HepG2 (cell line): ENCODE results near the gene NOL4L. TPM values are rescaled to one million over a fixed set of nuclear protein-coding genes. Genes with fewer than 3 reads are reported as not detected.

ENCODE experiments used
- AHR ChIP-seq: IDR thresholded peaks from 2 replicates; pipeline ENCODE4 v1.6.1; 2018; ENCODE audit warnings: missing genetic modification reagents, missing compliant biosample characterization
- CBFB ChIP-seq: sonication (generic); formaldehyde crosslinking; IDR thresholded peaks from 2 replicates; pipeline ENCODE4 v1.4.0; 2020; ENCODE audit warnings: missing genetic modification reagents
- EED ChIP-seq: sonication (generic); formaldehyde crosslinking; IDR thresholded peaks from 2 replicates; pipeline ENCODE4 v1.5.0; 2020; ENCODE audit warnings: mild to moderate bottlenecking, missing genetic modification reagents
- KDM5A ChIP-seq: fragments of 200-600 bp; sonication (generic); IDR thresholded peaks from 2 replicates; pipeline ENCODE4 v1.7.0; 2018; ENCODE audit warnings: antibody characterized with exemption, mild to moderate bottlenecking, low read length, borderline replicate concordance
- MIXL1 ChIP-seq: IDR thresholded peaks from 2 replicates; pipeline ENCODE4 v1.6.1; 2016
- MYNN ChIP-seq: sonication (generic); formaldehyde crosslinking; IDR thresholded peaks from 2 replicates; pipeline ENCODE4 v1.4.0; 2020; ENCODE audit warnings: mild to moderate bottlenecking, low read depth, missing genetic modification reagents
- NONO ChIP-seq, 2 experiments: fragments of 450-650 bp in 1 of 2; sonication (generic) in 1 of 2; formaldehyde crosslinking in 1 of 2; IDR thresholded peaks in 1 of 2; conservative IDR thresholded peaks in 1 of 2; 2 replicates each; pipeline versions ENCODE4 v1.6.1 to v1.8.0; 2017 to 2022; ENCODE audit warnings: mild to moderate bottlenecking in 1 of 2, missing genetic modification reagents in 1 of 2, moderate library complexity in 1 of 2
- SMAD9 ChIP-seq: sonication (generic); formaldehyde crosslinking; IDR thresholded peaks from 2 replicates; pipeline ENCODE4 v1.5.1; 2020; ENCODE audit warnings: mild to moderate bottlenecking, missing genetic modification reagents
- ZKSCAN8 ChIP-seq: IDR thresholded peaks from 2 replicates; pipeline ENCODE4 v1.6.1; 2016; ENCODE audit warnings: borderline replicate concordance, missing genetic modification reagents, missing compliant biosample characterization
- ZNF317 ChIP-seq: sonication (generic); formaldehyde crosslinking; IDR thresholded peaks from 2 replicates; pipeline ENCODE4 v1.5.0; 2020; ENCODE audit warnings: mild to moderate bottlenecking, missing genetic modification reagents
- ZNF674 ChIP-seq: sonication (generic); formaldehyde crosslinking; IDR thresholded peaks from 2 replicates; pipeline ENCODE4 v1.5.0; 2020; ENCODE audit warnings: low read depth, mild to moderate bottlenecking, missing genetic modification reagents
- ZNF777 ChIP-seq: sonication (generic); formaldehyde crosslinking; IDR thresholded peaks from 2 replicates; pipeline ENCODE4 v1.4.0; 2020; ENCODE audit warnings: missing genetic modification reagents
- polyA plus RNA-seq, 8 experiments: library from polyadenylated mRNA; depleted of rRNA in 3 of 8; stranded (reverse) in 7 of 8; unstranded in 1 of 8; fragments of >200 nt; fragmentation: Illumina TruSeq in 4 of 8; extraction: Trizol in 4 of 8; gene quantifications; 2 replicates each; pipeline versions ENCODE4 v1.2.1 to v1.2.3, GENCODE V29; 2011 to 2016; ENCODE audit warnings: low read depth in 4 of 8, missing spikeins in 1 of 8, mixed read lengths in 1 of 8; ENCODE audit not compliant: insufficient read depth in 1 of 8
- total RNA-seq, 5 experiments: library from RNA; depleted of rRNA; stranded (reverse); fragments of >200 nt; fragmentation: Illumina TruSeq; extraction: Trizol; gene quantifications; 2 replicates each; pipeline ENCODE4 v1.2.3, GENCODE V29; 2016; ENCODE audit warnings: low read depth in 1 of 5
- TF ChIP-seq, protein P1 (sequence below): sonication (generic); formaldehyde crosslinking; IDR thresholded peaks from 2 replicates; pipeline ENCODE4 v1.5.1; 2020; ENCODE audit warnings: missing genetic modification reagents, mild to moderate bottlenecking, borderline replicate concordance
- TF ChIP-seq, protein P2 (sequence below): sonication (generic); formaldehyde crosslinking; IDR thresholded peaks from 2 replicates; pipeline ENCODE4 v1.4.0; 2020; ENCODE audit warnings: mild to moderate bottlenecking, missing genetic modification reagents
- TF ChIP-seq, protein P3 (sequence below): sonication (generic); formaldehyde crosslinking; IDR thresholded peaks from 2 replicates; pipeline ENCODE4 v1.8.1; 2023; ENCODE audit warnings: mild to moderate bottlenecking, moderate library complexity, missing genetic modification reagents
- TF ChIP-seq, protein P4 (sequence below): IDR thresholded peaks from 2 replicates; pipeline ENCODE4 v1.6.1; 2016; ENCODE audit warnings: mild to moderate bottlenecking
- TF ChIP-seq, protein P5 (sequence below): sonication (generic); formaldehyde crosslinking; IDR thresholded peaks from 2 replicates; pipeline ENCODE4 v1.9.0; 2021; ENCODE audit warnings: missing genetic modification reagents, mild to moderate bottlenecking, borderline replicate concordance
- TF ChIP-seq, protein P6 (sequence below): sonication (generic); formaldehyde crosslinking; IDR thresholded peaks from 2 replicates; pipeline ENCODE4 v1.4.0; 2020; ENCODE audit warnings: missing genetic modification reagents

NOL4L gene
- total and polyA plus RNA-seq, 2 of the 13 experiments (the other 11 are each of a cell fraction or from before 2014, with no cell fraction given), result 16.6 to 35.4 TPM

DNA sequence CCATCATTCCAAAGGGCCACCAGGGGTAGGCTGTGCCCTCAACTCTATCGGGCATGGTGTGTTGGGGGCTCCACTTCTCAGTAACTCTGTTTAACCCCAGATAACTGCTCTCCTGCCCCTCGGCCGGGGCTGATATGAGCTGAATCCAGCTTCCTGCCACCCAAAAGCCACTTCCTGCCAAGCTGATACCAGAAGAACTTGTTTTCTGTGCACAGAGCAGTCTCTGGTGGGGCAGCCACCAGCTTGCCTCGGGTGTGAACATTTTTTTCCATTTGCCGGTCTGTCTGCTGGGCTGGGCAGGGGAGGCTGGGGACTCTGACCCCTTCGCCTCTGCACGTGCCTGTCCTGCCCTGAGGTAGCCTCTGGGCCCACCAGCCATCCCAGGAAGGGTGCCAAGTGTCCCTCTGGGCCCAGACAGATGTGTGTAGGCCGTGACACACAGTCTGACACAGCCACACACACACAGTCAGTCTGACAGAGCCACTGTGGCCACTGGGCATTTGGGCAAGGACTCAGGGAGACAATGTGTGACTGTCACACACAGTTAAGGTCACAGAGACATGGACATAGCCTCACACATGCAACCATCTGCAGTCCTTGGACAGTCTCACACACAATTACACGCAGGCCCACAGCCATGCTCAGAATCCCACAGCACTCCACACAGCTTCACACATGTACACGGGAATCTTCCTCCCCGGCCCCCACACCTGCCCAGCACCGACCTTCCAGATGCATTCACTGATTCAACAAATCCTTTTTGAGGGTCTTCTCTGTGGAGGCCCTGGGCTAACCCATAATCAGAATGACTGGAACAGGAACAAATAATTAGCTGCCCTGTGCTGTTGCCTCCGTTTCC is 45.1 kb downstream of the NOL4L start (continued):
- TF ChIP-seq AHR (CRISPR knock-in tag), result 0 out of 2 replicates have a peak, but pooled peaks have one; percentile 74
- peak; percentile 71; the same call in 1 of the 2 replicates for TF ChIP-seq CBFB (CRISPR knock-in tag)
- TF ChIP-seq ZNF777 (CRISPR knock-in tag), result 0 out of 2 replicates have a peak, but pooled peaks have one; percentile 62
- TF ChIP-seq NONO (IDR thresholded peaks at IDR 0.05), result no peak
- peak; percentile 93 for TF ChIP-seq NONO (CRISPR knock-in tag; conservative IDR thresholded peaks at IDR 0.05)
- TF ChIP-seq, protein P1, sequence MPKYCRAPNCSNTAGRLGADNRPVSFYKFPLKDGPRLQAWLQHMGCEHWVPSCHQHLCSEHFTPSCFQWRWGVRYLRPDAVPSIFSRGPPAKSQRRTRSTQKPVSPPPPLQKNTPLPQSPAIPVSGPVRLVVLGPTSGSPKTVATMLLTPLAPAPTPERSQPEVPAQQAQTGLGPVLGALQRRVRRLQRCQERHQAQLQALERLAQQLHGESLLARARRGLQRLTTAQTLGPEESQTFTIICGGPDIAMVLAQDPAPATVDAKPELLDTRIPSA, result no peak
- TF ChIP-seq MYNN (CRISPR knock-in tag), result no peak
- TF ChIP-seq, protein P2, sequence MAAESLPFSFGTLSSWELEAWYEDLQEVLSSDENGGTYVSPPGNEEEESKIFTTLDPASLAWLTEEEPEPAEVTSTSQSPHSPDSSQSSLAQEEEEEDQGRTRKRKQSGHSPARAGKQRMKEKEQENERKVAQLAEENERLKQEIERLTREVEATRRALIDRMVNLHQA (CRISPR knock-in tag), result no peak
- TF ChIP-seq ZNF674 (CRISPR knock-in tag), result no peak
- no peak for TF ChIP-seq ZKSCAN8 (CRISPR knock-in tag)
- TF ChIP-seq, protein P3, sequence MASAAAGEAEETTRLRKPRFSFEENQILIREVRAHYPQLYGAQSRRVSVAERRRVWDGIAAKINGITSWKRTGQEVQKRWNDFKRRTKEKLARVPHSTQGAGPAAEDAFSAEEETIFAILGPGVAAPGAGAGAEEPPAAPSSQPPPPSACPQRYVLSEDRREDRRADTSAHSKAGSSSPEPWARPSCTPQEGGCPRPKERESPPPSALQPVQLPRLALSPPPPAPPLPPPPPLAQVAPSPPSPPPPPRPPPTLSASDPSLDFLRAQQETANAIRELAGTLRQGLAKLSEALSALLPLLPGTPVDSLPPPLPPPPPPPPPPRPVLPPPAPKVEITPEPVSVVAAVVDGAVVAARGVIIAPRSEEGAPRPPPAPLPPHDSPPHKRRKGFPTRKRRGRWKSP (CRISPR knock-in tag), result peak; percentile 73; the same call in 1 of the 2 replicates
- TF ChIP-seq ZNF317, result peak; percentile 83
- TF ChIP-seq, protein P4, sequence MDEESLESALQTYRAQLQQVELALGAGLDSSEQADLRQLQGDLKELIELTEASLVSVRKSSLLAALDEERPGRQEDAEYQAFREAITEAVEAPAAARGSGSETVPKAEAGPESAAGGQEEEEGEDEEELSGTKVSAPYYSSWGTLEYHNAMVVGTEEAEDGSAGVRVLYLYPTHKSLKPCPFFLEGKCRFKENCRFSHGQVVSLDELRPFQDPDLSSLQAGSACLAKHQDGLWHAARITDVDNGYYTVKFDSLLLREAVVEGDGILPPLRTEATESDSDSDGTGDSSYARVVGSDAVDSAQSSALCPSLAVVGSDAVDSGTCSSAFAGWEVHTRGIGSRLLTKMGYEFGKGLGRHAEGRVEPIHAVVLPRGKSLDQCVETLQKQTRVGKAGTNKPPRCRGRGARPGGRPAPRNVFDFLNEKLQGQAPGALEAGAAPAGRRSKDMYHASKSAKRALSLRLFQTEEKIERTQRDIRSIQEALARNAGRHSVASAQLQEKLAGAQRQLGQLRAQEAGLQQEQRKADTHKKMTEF (CRISPR knock-in tag), result peak; percentile 53
- TF ChIP-seq MIXL1 (CRISPR knock-in tag), result peak; percentile 75
- no peak for TF ChIP-seq EED (CRISPR knock-in tag)
- TF ChIP-seq, protein P5, sequence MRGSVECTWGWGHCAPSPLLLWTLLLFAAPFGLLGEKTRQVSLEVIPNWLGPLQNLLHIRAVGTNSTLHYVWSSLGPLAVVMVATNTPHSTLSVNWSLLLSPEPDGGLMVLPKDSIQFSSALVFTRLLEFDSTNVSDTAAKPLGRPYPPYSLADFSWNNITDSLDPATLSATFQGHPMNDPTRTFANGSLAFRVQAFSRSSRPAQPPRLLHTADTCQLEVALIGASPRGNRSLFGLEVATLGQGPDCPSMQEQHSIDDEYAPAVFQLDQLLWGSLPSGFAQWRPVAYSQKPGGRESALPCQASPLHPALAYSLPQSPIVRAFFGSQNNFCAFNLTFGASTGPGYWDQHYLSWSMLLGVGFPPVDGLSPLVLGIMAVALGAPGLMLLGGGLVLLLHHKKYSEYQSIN (CRISPR knock-in tag), result no peak; the same call in 1 of the 2 replicates
- no peak for TF ChIP-seq KDM5A
- TF ChIP-seq SMAD9, result 0 out of 2 replicates have a peak, but pooled peaks have one; percentile 52
- TF ChIP-seq, protein P6, sequence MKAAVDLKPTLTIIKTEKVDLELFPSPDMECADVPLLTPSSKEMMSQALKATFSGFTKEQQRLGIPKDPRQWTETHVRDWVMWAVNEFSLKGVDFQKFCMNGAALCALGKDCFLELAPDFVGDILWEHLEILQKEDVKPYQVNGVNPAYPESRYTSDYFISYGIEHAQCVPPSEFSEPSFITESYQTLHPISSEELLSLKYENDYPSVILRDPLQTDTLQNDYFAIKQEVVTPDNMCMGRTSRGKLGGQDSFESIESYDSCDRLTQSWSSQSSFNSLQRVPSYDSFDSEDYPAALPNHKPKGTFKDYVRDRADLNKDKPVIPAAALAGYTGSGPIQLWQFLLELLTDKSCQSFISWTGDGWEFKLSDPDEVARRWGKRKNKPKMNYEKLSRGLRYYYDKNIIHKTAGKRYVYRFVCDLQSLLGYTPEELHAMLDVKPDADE (CRISPR knock-in tag), result 0 out of 2 replicates have a peak, but pooled peaks have one; percentile 18
